Left forelimb (tissue), 1 donor: Measurements from ENCODE around the gene SERTM1.

ENCODE experiments used
- DNase-seq: peaks from one replicate; pipeline ENCODE4 v3.0.0-alpha.2; 2018; ENCODE audit warnings: low spot score

SERTM1 gene

GRCh38 chr13:36712290-36712689, 38.5 kb downstream of the SERTM1 start:
- no peak for DNase-seq

GRCh38 chr13:36712770-36713169, 39.0 kb downstream of the SERTM1 start:
- no peak for DNase-seq

- no peak for DNase-seq
These were observed 40.1 kb downstream of the SERTM1 start for GRCh38 chr13:36713887-36714286.

GRCh38 chr13:36715841-36716240, 42.0 kb downstream of the SERTM1 start:
- no peak for DNase-seq

GRCh38 chr13:36717017-36717416, 43.2 kb downstream of the SERTM1 start:
- no peak for DNase-seq

- DNase-seq = no peak
These were observed 44.2 kb downstream of the SERTM1 start for GRCh38 chr13:36717966-36718545.

GRCh38 chr13:36718686-36719085, 44.9 kb downstream of the SERTM1 start:
- DNase-seq = no peak

- DNase-seq = no peak
These were observed 50.3 kb downstream of the SERTM1 start for GRCh38 chr13:36724141-36724540.

GRCh38 chr13:36725936-36726335, 52.1 kb downstream of the SERTM1 start:
- DNase-seq = no peak

- no peak for DNase-seq
These were observed 54.2 kb downstream of the SERTM1 start for GRCh38 chr13:36728006-36728405.

GRCh38 chr13:36736119-36736726, 62.4 kb downstream of the SERTM1 start:
- DNase-seq = no peak

GRCh38 chr13:36737524-36738083, 63.8 kb downstream of the SERTM1 start:
- DNase-seq = no peak

- no peak for DNase-seq
These were observed 71.6 kb downstream of the SERTM1 start for GRCh38 chr13:36745436-36745835.

GRCh38 chr13:36746051-36746450, 72.2 kb downstream of the SERTM1 start:
- no peak for DNase-seq
